B cell (primary cell): Measurements from ENCODE around the gene CD40. TPM values are rescaled to one million over a fixed set of nuclear protein-coding genes. Genes with fewer than 3 reads are reported as not detected.

ENCODE experiments used
- ATAC-seq: fragments of 200-7000 bp; cut with Tn5 transposase; one replicate; pipeline ENCODE4 v1.10.0; 2021; ENCODE audit warnings: low read depth, mild to moderate bottlenecking, moderate number of reproducible peaks, moderate library complexity
- CTCF ChIA-PET: fragments of 350-600 bp; sonication (Branson Sonifier 250); formaldehyde crosslinking; loops from one replicate; lab custom pipeline; 2021; ENCODE audit warnings: antibody characterized with exemption, inconsistent platforms; lab: Charles Lee
- POLR2A ChIA-PET: fragments of 350-600 bp; sonication (Branson Sonifier 250); formaldehyde crosslinking; loops from one replicate; lab custom pipeline; 2021; ENCODE audit warnings: antibody characterized with exemption; lab: Charles Lee
- DNase-seq: peaks from one replicate; pipeline ENCODE4 v3.0.0; 2013
- H2AFZ ChIP-seq: 2 replicates; pipeline ENCODE4 v1.6.1; 2012; ENCODE audit warnings: mild to moderate bottlenecking, low read depth, low read length; ENCODE audit not compliant: insufficient read depth, poor library complexity, severe bottlenecking
- H3K27ac ChIP-seq, 2 donors: 1 replicate in 1 of 2; 2 replicates in 1 of 2; pipeline ENCODE4 v1.5.1; 2012 to 2013; ENCODE audit warnings: low read length in 2 of 2, mild to moderate bottlenecking in 2 of 2, moderate library complexity in 1 of 2
- H3K27me3 ChIP-seq, 4 experiments: fragments of 200-600 bp in 1 of 4; sonication (generic) in 1 of 4; replicated peaks in 1 of 4; 1 replicate in 2 of 4; 2 replicates in 2 of 4; pipeline versions ENCODE4 v1.6.1 to v1.7.0; 2013 to 2016; ENCODE audit warnings: low read length in 3 of 4, mild to moderate bottlenecking in 2 of 4, mixed read lengths in 1 of 4, moderate library complexity in 1 of 4; ENCODE audit not compliant: insufficient read depth in 4 of 4, control insufficient read depth in 3 of 4; ENCODE audit errors: control extremely low read depth in 1 of 4
- H3K36me3 ChIP-seq, 2 experiments: replicated peaks in 1 of 2; 1 replicate in 1 of 2; 2 replicates in 1 of 2; pipeline versions ENCODE4 v1.6.1 to v1.7.1; 2013; ENCODE audit warnings: low read length in 1 of 2; ENCODE audit not compliant: insufficient read depth in 2 of 2, control insufficient read depth in 1 of 2; ENCODE audit errors: control extremely low read depth in 1 of 2, extremely low read depth in 1 of 2
- H3K4me1 ChIP-seq, 2 donors: fragments of 200-600 bp in 1 of 2; sonication (generic) in 1 of 2; 1 replicate in 1 of 2; 2 replicates in 1 of 2; pipeline versions ENCODE4 v1.5.1 to v1.6.1; 2013 to 2017; ENCODE audit warnings: low read length in 2 of 2; ENCODE audit not compliant: control insufficient read depth in 2 of 2, insufficient read depth in 2 of 2
- H3K4me2 ChIP-seq: replicated peaks from 2 replicates; pipeline ENCODE3; 2012; ENCODE audit warnings: mild to moderate bottlenecking, low read depth, low read length; ENCODE audit not compliant: poor library complexity, severe bottlenecking
- H3K4me3 ChIP-seq, 5 experiments: fragments of 200-600 bp in 1 of 5; sonication (generic) in 1 of 5; 1 replicate in 3 of 5; 2 replicates in 2 of 5; pipeline versions ENCODE4 v1.5.1 to v1.7.0; 2011 to 2016; ENCODE audit warnings: low read length in 4 of 5, mild to moderate bottlenecking in 4 of 5, low read depth in 2 of 5, control low read depth in 1 of 5, moderate library complexity in 1 of 5; ENCODE audit not compliant: insufficient read depth in 1 of 5; ENCODE audit errors: control extremely low read depth in 1 of 5, extremely low read depth in 1 of 5
- H3K79me2 ChIP-seq: fragments of 200-600 bp; sonication (generic); one replicate; pipeline ENCODE4 v1.6.0; 2016; ENCODE audit warnings: low read length; ENCODE audit not compliant: control insufficient read depth, insufficient read depth
- H3K9ac ChIP-seq: fragments of 200-600 bp; sonication (generic); 2 replicates; pipeline ENCODE4 v1.6.1; 2017; ENCODE audit warnings: mild to moderate bottlenecking, low read length, moderate library complexity
- H3K9me3 ChIP-seq, 3 donors: one replicate each; pipeline versions ENCODE4 v1.6.1 to v1.7.1; 2013; ENCODE audit warnings: low read length in 2 of 3; ENCODE audit not compliant: control insufficient read depth in 2 of 3, insufficient read depth in 1 of 3; ENCODE audit errors: control extremely low read depth in 1 of 3
- H4K20me1 ChIP-seq: 2 replicates; pipeline ENCODE4 v1.6.0; 2012; ENCODE audit warnings: mild to moderate bottlenecking, low read length; ENCODE audit not compliant: insufficient read depth, control insufficient read depth, poor library complexity, severe bottlenecking
- H3K27ac Mint-ChIP-seq: one replicate; pipeline ENCODE4 v1.8.0; 2021; ENCODE audit warnings: mixed read lengths
- H3K27me3 Mint-ChIP-seq: one replicate; pipeline ENCODE4 v1.8.0; 2021; ENCODE audit warnings: mixed read lengths
- H3K4me1 Mint-ChIP-seq: one replicate; pipeline ENCODE4 v1.8.0; 2021; ENCODE audit warnings: mixed read lengths
- H3K4me3 Mint-ChIP-seq: one replicate; pipeline ENCODE4 v1.8.0; 2021; ENCODE audit warnings: mixed read lengths
- H3K9me3 Mint-ChIP-seq: one replicate; pipeline ENCODE4 v1.8.0; 2022; ENCODE audit warnings: mixed read lengths; ENCODE audit not compliant: insufficient read depth
- EZH2 ChIP-seq: IDR thresholded peaks from 2 replicates; pipeline ENCODE4 v1.6.1; 2012; ENCODE audit warnings: borderline replicate concordance, low read depth, mild to moderate bottlenecking, moderate library complexity, low read length; ENCODE audit not compliant: insufficient read depth, poor library complexity, severe bottlenecking
- WGBS: methylation state at CpG from one replicate; pipeline ENCODE4 v1.1.5; 2013; ENCODE audit warnings: missing lambda C conversion rate; ENCODE audit not compliant: insufficient coverage; 5-methylcytosine and 5-hydroxymethylcytosine counted together
- intact Hi-C: fragments of 100-400 bp; cut with micrococcal nuclease; formaldehyde crosslinking; loops from one replicate; pipeline ENCODE4 v1.10.0; 2022
- polyA plus RNA-seq: library from polyadenylated mRNA; depleted of rRNA; stranded (reverse); fragments of >200 nt; gene quantifications from 2 replicates; pipeline ENCODE4 v1.2.3, GENCODE V29; 2012
- total RNA-seq, 2 donors: library from RNA; stranded (reverse); fragments of 120-200 nt in 1 of 2; gene quantifications; 1 replicate in 1 of 2; 2 replicates in 1 of 2; pipeline versions ENCODE4 v1.2.3 to v1.2.4, GENCODE V29; 2013 to 2022
- TF ChIP-seq, protein P1 (sequence below): fragments of 200-600 bp; IDR thresholded peaks from one replicate; pipeline ENCODE4 v1.8.0; 2022; ENCODE audit warnings: antibody characterized with exemption, mild to moderate bottlenecking

CD40 gene
- total and polyA plus RNA-seq, 2 donors (not counting 1 experiment from before 2014, with no cell fraction given) = 210 to 215 TPM

DNA sequence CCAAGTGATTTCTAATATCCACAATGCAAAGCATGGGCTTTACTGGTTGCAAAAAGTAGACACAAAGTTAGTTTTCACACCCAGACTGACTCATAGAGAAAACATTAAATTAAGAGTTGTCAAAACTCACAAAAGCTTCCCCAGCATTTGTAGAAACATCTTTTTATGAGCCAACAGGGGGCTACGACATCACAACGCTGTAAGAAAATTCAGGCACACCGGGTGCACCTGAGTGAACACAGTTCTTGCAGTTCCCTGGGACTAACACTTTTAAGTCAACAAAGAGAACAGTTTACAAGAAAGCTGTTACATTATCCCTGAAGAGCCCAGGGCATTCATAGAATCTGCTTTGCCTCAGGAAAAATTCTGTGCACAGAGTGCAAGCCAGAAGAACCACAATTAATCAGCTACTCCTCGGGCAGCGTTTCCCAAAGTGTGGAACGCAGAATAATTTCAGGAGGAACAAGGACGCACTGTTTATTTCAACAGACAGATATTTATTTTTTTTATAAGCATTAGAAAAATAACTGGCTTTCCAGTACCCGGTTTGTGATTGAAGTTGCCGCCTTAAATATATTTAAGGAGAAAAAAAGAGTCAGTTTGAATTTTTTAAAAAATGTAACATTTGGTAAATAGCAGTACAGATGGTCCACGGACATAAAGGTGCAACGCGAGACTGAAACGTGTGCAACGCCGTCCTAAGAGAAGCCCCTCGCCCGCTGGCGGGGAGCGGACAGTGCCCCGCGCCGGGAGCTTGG is 29.5 kb upstream of the CD40 start:
- ATAC-seq (no peak), DNase-seq (no peak)
- Mint-ChIP-seq H3K27me3 (no peaks in the 10 kb centered on the region), H3K27ac (peak overlapping the region; percentile 90), H3K9me3 (no peaks in the 10 kb centered on the region), H3K4me3 (peak overlapping the region; percentile 93), H3K4me1 (peaks cover 55% of the 10 kb centered on the region)
- Histone ChIP-seq H3K4me2 (peak overlapping the region; percentile 85), H3K27me3 (no peaks in the 10 kb centered on the region), H3K4me1 (peaks cover 21 to 43% of the 10 kb centered on the region in 2 donors), H3K4me3 (peak overlapping the region; percentile 45 to 86 (median 77)), H2AFZ (peak overlapping the region; percentile 74), H3K27ac (peak overlapping the region; percentile 71 to 94), H3K9ac (peak overlapping the region; percentile 84), H4K20me1 (peaks cover 58% of the 10 kb centered on the region), H3K36me3 (no peaks in the 10 kb centered on the region), H3K9me3 (peaks cover 0 to 3% (median 0%) of the 10 kb centered on the region in 3 donors), H3K79me2 (peaks cover 58% of the 10 kb centered on the region)
- TF ChIP-seq, protein P1, sequence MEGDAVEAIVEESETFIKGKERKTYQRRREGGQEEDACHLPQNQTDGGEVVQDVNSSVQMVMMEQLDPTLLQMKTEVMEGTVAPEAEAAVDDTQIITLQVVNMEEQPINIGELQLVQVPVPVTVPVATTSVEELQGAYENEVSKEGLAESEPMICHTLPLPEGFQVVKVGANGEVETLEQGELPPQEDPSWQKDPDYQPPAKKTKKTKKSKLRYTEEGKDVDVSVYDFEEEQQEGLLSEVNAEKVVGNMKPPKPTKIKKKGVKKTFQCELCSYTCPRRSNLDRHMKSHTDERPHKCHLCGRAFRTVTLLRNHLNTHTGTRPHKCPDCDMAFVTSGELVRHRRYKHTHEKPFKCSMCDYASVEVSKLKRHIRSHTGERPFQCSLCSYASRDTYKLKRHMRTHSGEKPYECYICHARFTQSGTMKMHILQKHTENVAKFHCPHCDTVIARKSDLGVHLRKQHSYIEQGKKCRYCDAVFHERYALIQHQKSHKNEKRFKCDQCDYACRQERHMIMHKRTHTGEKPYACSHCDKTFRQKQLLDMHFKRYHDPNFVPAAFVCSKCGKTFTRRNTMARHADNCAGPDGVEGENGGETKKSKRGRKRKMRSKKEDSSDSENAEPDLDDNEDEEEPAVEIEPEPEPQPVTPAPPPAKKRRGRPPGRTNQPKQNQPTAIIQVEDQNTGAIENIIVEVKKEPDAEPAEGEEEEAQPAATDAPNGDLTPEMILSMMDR = no peak
- TF ChIP-seq EZH2 = no peak
- WGBS = 8% methylated on average over 18 of the region's 22 CpGs
- intact Hi-C loops = loop anchor here (1.0 to 2.0 kb wide), 3 partner anchors 20 to 276 kb away; partner anchors contain the start of gene PCIF1
- POLR2A ChIA-PET = interaction anchor here (0.6 to 1.1 kb wide), 2 partner anchors 29 to 31 kb away, joined by 3 read pairs; no protein-coding TSS in a partner anchor
- CTCF ChIA-PET = interaction anchor here (0.9 to 2.3 kb wide), 12 partner anchors 9 to 318 kb away, joined by 3 to 10 read pairs (median 4); partner anchors contain the start of gene ELMO2

DNA sequence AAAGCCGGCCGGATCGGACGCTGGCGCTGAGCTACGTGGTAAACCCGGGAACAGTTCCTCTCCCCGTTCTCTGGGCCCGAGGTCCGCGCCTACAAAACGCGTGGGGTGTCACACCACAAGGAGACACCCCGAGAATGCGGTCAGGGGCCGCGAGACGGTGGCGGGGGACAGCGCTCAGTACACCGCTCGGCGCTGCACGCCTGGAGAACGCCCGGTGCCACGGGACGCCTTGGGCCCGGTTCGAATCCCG is 29.0 kb upstream of the CD40 start:
- H4K20me1 ChIP-seq = peaks cover 55% of the 10 kb centered on the region
- WGBS = under 1% methylated on average over 31 of the region's 31 CpGs
- peak; percentile 15 for ATAC-seq

More for the DNA sequence above, 29.0 kb upstream of the CD40 start:
- H3K79me2 ChIP-seq = peaks cover 53% of the 10 kb centered on the region
- H3K4me1 ChIP-seq = peaks cover 21 to 43% of the 10 kb centered on the region in 2 donors
- intact Hi-C loops = loop anchor here (1.0 to 2.0 kb wide), 3 partner anchors 19 to 275 kb away; partner anchors contain the start of gene PCIF1
- no peaks in the 10 kb centered on the region for H3K36me3 ChIP-seq
- TF ChIP-seq, protein P1 = no peak
- no peak for TF ChIP-seq EZH2
- Mint-ChIP-seq H3K4me3 (peak overlapping the region; percentile 93), H3K4me1 (peaks cover 53% of the 10 kb centered on the region), H3K27ac (peak overlapping the region; percentile 90), H3K9me3 (no peaks in the 10 kb centered on the region), H3K27me3 (no peaks in the 10 kb centered on the region)
- peak overlapping the region; percentile 71 to 94 for H3K27ac ChIP-seq
- no peaks in the 10 kb centered on the region for H3K27me3 ChIP-seq
- H3K9ac ChIP-seq = peak overlapping the region; percentile 84
- POLR2A ChIA-PET = interaction anchor here (0.6 to 1.1 kb wide), 2 partner anchors 29 to 30 kb away, joined by 3 read pairs; no protein-coding TSS in a partner anchor
- H2AFZ ChIP-seq = peak overlapping the region; percentile 74
- no peak for DNase-seq
- H3K4me2 ChIP-seq = peak overlapping the region; percentile 85
- H3K9me3 ChIP-seq = peaks cover 0 to 3% (median 0%) of the 10 kb centered on the region in 3 donors
- CTCF ChIA-PET = interaction anchor here (0.9 to 2.3 kb wide), 6 partner anchors 10 to 102 kb away, joined by 3 to 10 read pairs (median 6); no protein-coding TSS in a partner anchor
- peak overlapping the region; percentile 45 to 86 (median 77) for H3K4me3 ChIP-seq
